ENCODE results near the gene CFAP61. TPM values are rescaled to one million over a fixed set of nuclear protein-coding genes. Genes with fewer than 3 reads are reported as not detected.
"Not testable (repeated sequence)": the region's sequence is repeated elsewhere in the genome, so short reads cannot be mapped to it uniquely, and the experiment has no call there.

The CFAP61 gene
- total RNA-seq, 2 experiments from 2014 or later, result not detected

DNA sequence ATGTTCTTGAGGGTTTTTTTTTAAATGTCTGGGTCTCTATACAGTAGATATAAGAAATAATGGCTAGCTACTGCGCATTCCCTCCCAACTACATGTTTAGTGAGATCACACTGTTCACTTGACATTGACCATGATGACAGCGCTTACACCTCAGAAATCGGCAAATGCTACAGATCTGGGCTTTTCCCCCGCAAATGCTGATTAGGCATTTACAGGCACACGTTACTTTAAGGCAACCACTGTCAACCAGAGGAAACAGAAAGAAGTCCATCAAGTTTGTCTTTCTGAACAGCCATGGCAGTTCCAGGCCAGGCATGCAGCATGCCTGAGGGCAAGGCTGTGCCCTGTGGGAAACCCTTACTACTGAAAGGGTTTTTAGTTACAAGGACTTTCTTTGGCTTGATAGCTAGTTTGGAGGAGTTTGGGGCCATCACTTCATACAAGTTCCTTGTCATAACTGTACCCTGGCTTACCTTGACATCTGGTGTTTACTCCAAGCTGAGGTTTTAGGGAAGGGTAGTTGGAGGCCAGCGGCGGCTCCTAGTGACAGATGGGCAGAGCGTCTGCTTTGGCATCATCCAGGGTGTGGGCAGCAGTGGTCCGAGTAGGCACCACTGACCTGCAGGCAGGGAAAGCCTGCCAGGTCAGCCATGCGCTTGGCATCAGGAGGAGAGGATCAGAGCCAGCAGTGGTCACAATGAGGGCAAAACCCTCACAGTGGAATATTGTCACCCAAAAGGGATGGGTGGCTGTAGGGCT is 43.0 kb downstream of the CFAP61 start:
- Mint-ChIP-seq H3K4me1 (no peaks in the 10 kb centered on the region), H3K9me3 (no peaks in the 10 kb centered on the region), H3K4me3 (no peak overlapping the region), H3K36me3 (no peaks in the 10 kb centered on the region), H3K27ac (no peak overlapping the region), H3K27me3 (peaks cover 5% of the 10 kb centered on the region)
- no peak for DNase-seq

DNA sequence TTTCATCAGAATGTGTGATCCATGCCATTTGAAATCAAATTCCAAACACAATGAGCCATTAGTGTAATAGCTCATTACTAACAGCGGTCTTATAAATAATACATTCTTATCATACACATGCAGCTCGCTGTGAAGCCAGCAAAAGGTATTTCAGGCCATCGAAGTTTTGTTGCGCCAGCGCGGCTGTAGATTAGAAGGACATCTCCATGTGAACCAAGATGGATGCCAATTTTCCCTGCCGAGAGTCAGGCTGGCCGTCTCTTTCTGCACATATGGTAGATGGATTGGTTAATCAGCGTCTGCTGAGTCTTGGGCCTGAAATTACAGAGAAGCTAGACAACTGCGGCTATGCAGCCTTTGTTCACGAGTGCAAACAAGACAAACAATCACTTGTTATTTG is 44.1 kb downstream of the CFAP61 start:
- Mint-ChIP-seq H3K27me3 (peaks cover 5% of the 10 kb centered on the region), H3K4me1 (no peaks in the 10 kb centered on the region), H3K4me3 (no peak overlapping the region), H3K27ac (no peak overlapping the region), H3K9me3 (no peaks in the 10 kb centered on the region), H3K36me3 (no peaks in the 10 kb centered on the region)
- DNase-seq, result no peak

DNA sequence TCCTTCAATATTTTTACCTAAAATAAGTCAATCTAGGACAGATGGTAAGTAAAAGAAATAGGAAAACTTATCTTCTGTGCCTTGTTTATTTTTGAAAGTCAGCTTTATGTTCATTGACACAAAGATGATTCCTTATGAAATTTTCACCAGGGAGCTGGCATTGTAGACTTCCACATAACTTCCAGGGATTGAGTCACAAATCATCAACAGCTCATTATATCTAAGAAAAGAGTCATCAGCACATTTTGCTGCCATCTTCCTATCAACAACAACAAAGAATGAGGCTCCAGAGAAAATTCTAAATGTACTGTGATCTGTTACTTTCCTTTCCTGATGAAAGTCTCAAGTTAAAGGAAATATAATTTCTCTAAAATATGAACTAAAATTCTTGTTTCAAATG is 48.5 kb downstream of the CFAP61 start:
- Mint-ChIP-seq H3K9me3 (no peaks in the 10 kb centered on the region), H3K36me3 (no peaks in the 10 kb centered on the region), H3K4me1 (no peaks in the 10 kb centered on the region), H3K4me3 (no peak overlapping the region), H3K27me3 (peaks cover 15% of the 10 kb centered on the region), H3K27ac (no peak overlapping the region)
- DNase-seq, result no peak

DNA sequence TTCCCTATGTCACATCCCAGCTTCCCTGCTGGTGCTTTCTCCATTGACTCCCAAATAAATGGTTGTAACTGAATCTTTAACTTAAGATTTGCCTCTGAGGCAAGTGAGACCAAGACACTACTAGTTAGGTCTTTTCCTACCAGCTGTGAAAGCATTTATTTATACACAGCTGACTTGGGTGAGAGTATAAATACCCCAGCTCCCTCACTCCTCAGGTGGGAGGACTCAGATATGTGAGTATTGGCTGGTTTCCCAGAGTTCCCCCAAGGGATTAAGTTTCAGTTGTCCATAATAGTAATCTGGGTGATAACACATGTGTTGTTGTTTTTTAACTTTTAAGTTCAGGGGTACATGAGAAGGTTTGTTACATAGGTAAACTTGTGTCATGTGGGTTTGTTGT is 49.8 kb downstream of the CFAP61 start:
- peaks cover 9% of the 10 kb centered on the region for H3K27me3 Mint-ChIP-seq
- DNase-seq, result no peak
- no peak overlapping the region for H3K4me3 Mint-ChIP-seq
- H3K9me3 Mint-ChIP-seq, result no peaks in the 10 kb centered on the region
- H3K27ac Mint-ChIP-seq, result no peak overlapping the region
- H3K36me3 Mint-ChIP-seq, result no peaks in the 10 kb centered on the region
- H3K4me1 Mint-ChIP-seq, result no peaks in the 10 kb centered on the region

DNA sequence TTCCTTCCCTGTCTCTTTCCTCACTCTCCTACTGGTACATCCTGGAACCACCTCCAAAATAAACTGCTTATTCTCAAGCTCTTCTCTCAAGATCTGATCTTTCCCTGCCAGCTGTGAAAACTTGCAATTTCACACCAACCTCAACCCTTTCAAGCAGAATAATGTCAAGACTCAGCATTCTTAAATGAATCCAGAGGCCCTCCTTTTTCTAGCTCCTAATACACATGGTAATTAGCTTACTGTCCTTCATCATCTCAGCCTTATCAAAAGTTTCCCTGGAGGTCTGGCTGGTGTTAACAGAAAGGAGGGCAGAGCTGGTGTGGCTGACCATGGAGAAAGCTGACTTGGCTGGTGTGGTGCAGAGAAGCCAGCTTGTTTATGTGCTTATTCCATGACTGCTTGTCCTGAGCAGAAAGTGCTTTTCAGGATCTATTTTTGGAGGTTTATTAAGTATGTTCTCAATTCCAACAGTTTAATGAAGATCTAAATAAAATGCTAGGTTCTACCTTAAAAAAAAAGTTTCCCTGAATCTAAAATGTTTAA is 50.5 kb downstream of the CFAP61 start:
- Mint-ChIP-seq H3K36me3 (no peaks in the 10 kb centered on the region), H3K27ac (no peak overlapping the region), H3K27me3 (peaks cover 9% of the 10 kb centered on the region), H3K9me3 (no peaks in the 10 kb centered on the region), H3K4me3 (no peak overlapping the region), H3K4me1 (no peaks in the 10 kb centered on the region)
- DNase-seq, result no peak

DNA sequence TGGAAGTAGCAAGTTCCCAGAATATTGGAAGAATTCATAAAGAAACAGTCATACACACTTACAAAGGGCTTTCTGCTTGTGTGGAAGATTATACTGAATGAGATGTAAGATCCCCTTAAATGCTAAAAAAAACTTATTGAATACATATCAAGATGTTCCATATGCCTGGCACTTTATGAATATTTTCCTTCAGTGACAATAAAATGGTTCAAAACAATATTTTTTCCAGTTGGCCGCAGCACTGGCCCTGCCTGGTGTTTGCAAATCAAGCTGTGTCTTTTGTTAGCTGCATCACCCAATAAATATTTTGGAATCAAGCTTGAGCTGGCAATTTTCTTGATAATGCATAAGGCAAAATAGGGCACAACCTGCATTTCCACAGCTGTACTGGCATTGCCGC is 51.2 kb downstream of the CFAP61 start:
- H3K9me3 Mint-ChIP-seq, result no peaks in the 10 kb centered on the region
- peaks cover 9% of the 10 kb centered on the region for H3K27me3 Mint-ChIP-seq
- no peak overlapping the region for H3K4me3 Mint-ChIP-seq
- no peaks in the 10 kb centered on the region for H3K36me3 Mint-ChIP-seq
- no peaks in the 10 kb centered on the region for H3K4me1 Mint-ChIP-seq
- DNase-seq, result no peak
- no peak overlapping the region for H3K27ac Mint-ChIP-seq

DNA sequence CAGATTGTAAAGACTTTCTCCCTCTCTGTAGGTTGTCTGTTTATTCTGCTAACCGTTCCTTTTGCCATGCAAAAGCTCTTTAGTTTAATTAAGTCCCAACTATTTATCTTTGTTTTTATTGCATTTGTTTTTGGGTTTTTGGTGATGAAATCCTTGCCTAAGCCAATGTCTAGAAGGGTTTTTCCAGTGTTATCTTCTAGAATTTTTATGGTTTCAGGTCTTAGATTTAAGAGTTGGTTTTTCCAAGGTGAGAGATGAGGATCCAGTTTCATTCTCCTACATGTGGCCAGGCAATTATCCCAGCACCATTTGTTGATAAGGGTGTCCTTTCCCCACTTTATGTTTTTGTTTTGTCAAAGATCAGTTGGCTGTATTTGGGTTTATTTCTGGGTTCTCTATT is 70.9 kb downstream of the CFAP61 start:
- DNase-seq, H3K36me3 Mint-ChIP-seq, H3K27ac Mint-ChIP-seq, H3K4me1 Mint-ChIP-seq, H3K4me3 Mint-ChIP-seq: not testable (repeated sequence)
- peaks cover 31% of the 10 kb centered on the region for H3K27me3 Mint-ChIP-seq
- H3K9me3 Mint-ChIP-seq, result peaks cover 22% of the 10 kb centered on the region

DNA sequence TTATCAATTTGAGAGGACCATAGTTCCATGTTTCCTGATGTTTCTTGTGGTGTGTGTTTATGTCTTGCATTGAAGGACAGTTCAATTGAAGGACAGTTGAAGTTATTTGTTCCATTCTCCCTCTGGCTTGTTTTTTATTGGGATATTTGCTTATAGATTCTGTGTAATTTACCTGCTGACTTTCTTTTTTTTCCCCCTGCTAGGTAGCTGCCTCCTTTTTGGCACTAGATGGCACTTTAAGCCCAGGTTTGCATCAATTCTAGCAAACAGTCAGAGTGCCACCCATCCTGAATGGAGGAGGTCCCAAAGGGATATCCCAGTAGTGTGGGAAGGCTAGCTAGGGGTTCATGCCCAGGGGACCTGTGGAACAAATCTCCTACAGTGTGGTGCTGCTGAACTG is 78.1 kb downstream of the CFAP61 start:
- no peak for DNase-seq
- peaks cover 1% of the 10 kb centered on the region for H3K9me3 Mint-ChIP-seq
- peaks cover 23% of the 10 kb centered on the region for H3K27me3 Mint-ChIP-seq
- H3K36me3 Mint-ChIP-seq, result no peaks in the 10 kb centered on the region
- no peak overlapping the region for H3K4me3 Mint-ChIP-seq
- H3K27ac Mint-ChIP-seq, result no peak overlapping the region
- H3K4me1 Mint-ChIP-seq, result no peaks in the 10 kb centered on the region

DNA sequence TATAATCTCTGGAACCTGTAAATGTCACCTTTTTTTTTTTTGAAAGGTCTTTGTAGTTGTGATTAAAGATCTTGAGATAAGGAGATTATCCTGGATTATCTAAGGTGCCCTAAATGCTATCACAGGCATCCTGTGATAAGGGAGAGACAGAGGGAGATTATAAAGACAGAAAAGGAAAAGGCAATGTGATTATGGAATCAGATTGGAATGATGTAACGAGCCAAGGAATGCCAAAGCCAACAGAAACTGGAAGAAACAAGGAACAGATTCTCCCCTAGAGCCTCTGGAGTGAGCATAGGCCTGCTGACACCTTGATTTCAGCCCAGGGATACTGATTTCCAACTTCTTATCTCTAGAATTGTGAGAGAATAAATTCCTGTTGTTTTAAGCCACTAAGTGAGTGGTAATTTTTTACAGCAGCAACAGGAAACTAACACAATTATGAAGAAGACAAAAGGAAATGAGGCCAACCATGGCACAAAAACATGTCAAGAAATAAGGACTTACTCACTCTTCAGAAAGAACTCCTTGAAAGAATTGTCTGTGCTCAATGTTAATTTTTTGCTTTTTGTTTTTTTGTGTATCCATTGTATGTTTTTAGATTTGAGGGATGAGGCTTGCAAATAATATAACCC is 82.7 kb downstream of the CFAP61 start:
- peaks cover 9% of the 10 kb centered on the region for H3K27me3 Mint-ChIP-seq
- peaks cover 2% of the 10 kb centered on the region for H3K9me3 Mint-ChIP-seq
- no peak overlapping the region for H3K4me3 Mint-ChIP-seq
- H3K27ac Mint-ChIP-seq, result no peak overlapping the region
- DNase-seq, result no peak
- H3K36me3 Mint-ChIP-seq, result no peaks in the 10 kb centered on the region
- no peaks in the 10 kb centered on the region for H3K4me1 Mint-ChIP-seq

DNA sequence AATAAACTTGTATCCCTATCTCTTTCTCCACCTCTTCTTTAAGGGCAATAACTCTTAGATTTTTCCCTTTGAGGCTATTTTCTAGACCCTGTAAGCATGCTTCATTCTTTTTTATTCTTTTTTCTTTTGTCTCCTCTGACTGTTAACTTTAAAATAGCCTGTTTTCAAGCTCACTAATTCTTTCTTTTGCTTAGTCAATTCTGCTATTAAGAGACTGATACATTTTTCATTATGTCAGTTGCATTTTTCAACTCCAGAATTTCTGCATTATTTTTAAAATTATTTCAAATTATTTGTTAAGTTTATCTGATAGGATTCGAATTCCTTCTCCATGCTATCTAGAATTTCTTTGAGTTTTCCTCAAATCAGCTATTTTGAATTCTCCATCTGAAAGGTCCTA is 84.0 kb downstream of the CFAP61 start:
- DNase-seq, result no peak
- H3K4me1 Mint-ChIP-seq, result no peaks in the 10 kb centered on the region
- H3K9me3 Mint-ChIP-seq, result peaks cover 2% of the 10 kb centered on the region
- H3K27me3 Mint-ChIP-seq, result peaks cover 5% of the 10 kb centered on the region
- no peaks in the 10 kb centered on the region for H3K36me3 Mint-ChIP-seq
- H3K27ac Mint-ChIP-seq, result no peak overlapping the region
- H3K4me3 Mint-ChIP-seq, result no peak overlapping the region

DNA sequence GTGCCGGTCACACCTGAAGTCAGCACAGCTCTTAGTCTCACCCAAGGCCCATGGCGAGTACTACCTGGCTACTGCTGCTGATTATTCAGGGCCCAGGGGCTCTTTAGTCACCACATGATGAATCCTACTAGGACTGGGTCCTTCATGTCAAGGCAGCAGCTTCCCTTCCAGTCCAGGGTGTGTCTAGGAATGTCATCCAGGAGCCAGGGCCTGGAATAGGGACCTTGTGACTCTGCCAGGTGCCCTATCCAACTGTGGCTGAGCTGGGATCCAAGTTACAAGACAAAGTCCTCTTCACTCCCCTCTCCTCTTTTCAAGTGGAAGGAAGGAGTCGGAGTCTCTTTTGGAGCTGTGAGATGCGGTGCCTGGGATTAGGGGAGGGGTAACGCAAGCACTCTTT is 85.5 kb downstream of the CFAP61 start:
- Mint-ChIP-seq H3K27ac (no peak overlapping the region), H3K4me3 (no peak overlapping the region), H3K27me3 (peaks cover 2% of the 10 kb centered on the region), H3K36me3 (no peaks in the 10 kb centered on the region), H3K9me3 (peaks cover 2% of the 10 kb centered on the region), H3K4me1 (no peaks in the 10 kb centered on the region)
- no peak for DNase-seq

DNA sequence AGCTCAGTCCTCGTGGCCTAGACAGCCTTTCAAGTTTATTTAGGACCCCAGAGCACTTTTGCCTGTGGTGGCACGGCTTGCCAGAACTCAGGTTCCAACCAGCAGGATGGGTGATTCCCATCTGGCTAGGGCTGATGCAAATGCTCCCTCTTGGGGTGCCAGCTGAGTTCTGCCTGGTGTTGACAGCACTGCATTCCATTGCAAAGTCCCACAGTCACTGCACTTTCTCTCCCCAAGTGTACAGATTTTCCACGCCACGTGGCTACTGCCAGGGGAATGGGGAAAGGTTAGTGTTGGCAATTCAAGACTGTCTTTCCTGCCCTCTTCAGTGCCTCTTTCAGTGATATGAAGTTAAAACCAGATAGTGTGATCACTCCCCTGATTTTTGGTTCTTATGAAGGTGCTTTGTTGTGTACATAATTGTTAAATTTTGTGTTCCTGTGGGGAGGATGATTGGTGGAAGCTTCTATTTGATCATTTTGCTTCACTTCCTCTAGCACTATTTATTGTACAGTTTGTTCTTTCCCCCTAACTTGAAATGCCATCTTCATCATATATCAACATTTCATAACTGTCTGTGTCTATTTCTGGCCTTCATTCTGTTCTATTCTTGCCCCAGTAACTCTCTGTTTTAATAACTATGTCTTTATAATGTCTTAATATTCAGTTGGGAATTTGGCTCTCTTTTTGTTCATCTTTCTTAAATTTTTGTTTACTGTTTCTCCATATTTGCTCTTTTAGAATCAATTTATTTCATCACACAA is 86.2 kb downstream of the CFAP61 start:
- H3K9me3 Mint-ChIP-seq, result peaks cover 2% of the 10 kb centered on the region
- no peak overlapping the region for H3K4me3 Mint-ChIP-seq
- no peaks in the 10 kb centered on the region for H3K27me3 Mint-ChIP-seq
- DNase-seq, result no peak
- no peaks in the 10 kb centered on the region for H3K4me1 Mint-ChIP-seq
- H3K36me3 Mint-ChIP-seq, result no peaks in the 10 kb centered on the region
- no peak overlapping the region for H3K27ac Mint-ChIP-seq

DNA sequence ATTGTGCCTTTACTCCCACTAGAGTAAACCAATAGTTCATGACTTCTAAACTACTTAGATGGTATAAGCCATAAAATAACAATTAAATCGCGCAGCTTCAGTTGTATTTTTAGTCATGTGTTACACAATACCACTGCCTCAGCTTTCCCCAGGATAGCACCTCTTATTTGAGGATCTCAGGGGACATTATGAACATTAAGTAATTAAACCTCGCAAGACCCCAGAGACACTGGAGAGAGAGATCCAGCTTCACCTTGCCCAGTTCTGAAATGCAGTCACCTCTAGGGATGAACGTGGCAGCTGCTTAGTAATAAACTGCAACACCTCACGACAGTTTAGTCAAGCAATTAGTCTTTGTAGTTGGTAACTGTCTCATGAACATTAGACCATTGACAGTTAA is 87.1 kb downstream of the CFAP61 start:
- peaks cover under 1% of the 10 kb centered on the region for H3K27me3 Mint-ChIP-seq
- DNase-seq, result no peak
- H3K4me3 Mint-ChIP-seq, result no peak overlapping the region
- no peaks in the 10 kb centered on the region for H3K4me1 Mint-ChIP-seq
- H3K9me3 Mint-ChIP-seq, result peaks cover 2% of the 10 kb centered on the region
- no peak overlapping the region for H3K27ac Mint-ChIP-seq
- no peaks in the 10 kb centered on the region for H3K36me3 Mint-ChIP-seq

DNA sequence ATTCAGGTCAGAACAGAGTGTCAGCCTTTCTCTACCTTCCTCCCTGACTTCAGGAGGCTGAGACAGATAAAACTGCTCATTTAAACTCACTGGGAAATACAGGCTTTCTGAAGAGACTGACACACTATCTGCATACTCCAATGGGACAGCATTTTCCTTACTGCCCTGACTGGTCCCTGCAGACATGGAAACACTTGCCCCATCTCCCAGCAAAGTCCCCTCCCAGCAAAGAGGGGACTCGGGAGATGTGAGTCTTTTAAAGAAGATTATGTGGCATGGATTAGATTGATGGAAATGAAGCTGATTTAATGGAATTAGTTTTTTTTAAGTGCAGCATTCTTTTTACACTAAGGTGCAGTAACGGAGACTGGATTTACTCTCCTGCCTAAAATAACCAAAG is 90.8 kb downstream of the CFAP61 start:
- DNase-seq, result no peak
- no peak overlapping the region for H3K27ac Mint-ChIP-seq
- H3K4me1 Mint-ChIP-seq, result no peaks in the 10 kb centered on the region
- H3K9me3 Mint-ChIP-seq, result peaks cover 4% of the 10 kb centered on the region
- no peaks in the 10 kb centered on the region for H3K36me3 Mint-ChIP-seq
- peaks cover 3% of the 10 kb centered on the region for H3K27me3 Mint-ChIP-seq
- no peak overlapping the region for H3K4me3 Mint-ChIP-seq

DNA sequence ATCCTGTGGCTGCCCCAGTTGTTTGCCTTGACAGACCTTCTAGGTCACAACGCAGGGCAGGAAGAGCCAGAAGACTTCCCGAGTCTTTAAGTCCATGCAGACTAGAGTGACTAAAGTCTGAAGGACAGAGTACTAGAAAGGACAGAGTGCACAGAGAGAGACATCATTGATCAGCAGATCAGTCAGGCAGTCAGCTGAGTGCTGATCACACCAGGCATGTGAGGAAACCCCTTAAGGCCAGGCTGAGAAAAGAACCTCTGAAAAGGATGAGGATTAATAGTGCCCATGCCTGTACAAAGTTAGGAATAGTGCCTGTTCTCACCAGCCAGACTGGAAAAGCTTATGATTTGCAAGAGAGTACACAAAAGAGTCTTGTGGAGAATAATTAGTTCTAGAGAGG is 91.3 kb downstream of the CFAP61 start:
- Mint-ChIP-seq H3K4me3 (no peak overlapping the region), H3K27ac (no peak overlapping the region), H3K36me3 (no peaks in the 10 kb centered on the region), H3K27me3 (peaks cover 3% of the 10 kb centered on the region), H3K4me1 (no peaks in the 10 kb centered on the region), H3K9me3 (peaks cover 4% of the 10 kb centered on the region)
- no peak for DNase-seq

Measured in activated naive CD8-positive, alpha-beta T cell treated with anti-CD3 and anti-CD28 coated beads for 36 hours (primary cell).